HepG2 (cell line): ENCODE data around the gene CAMK1D. TPM values are rescaled to one million over a fixed set of nuclear protein-coding genes. Genes with fewer than 3 reads are reported as not detected.

Experiments used
- ATAC-seq: fragments of 200-7000 bp; cut with Tn5 transposase; 3 replicates; pipeline ENCODE4 v1.9.1; 2020; ENCODE audit warnings: mild to moderate bottlenecking, moderate library complexity
- BruUV-seq: library from RNA; stranded (reverse); fragments of 400-500 nt; replicated peaks from 2 replicates; lab custom pipeline; 2021; lab: Mats Ljungman, UMichigan
- CTCF ChIA-PET: fragments of 300-600 bp; formaldehyde crosslinking; extraction: SDS; loops from one replicate; lab custom pipeline; 2021; ENCODE audit warnings: low total read pairs, inconsistent platforms, low intra/inter-chr PET ratio; lab: Yijun Ruan, JAX
- POLR2A ChIA-PET: fragments of 350-600 bp; sonication (Branson Sonifier 250); formaldehyde crosslinking; loops from one replicate; lab custom pipeline; 2020; ENCODE audit warnings: antibody characterized with exemption, inconsistent platforms; lab: Yijun Ruan, JAX
- DNase-seq: peaks from one replicate; pipeline ENCODE4 v3.0.0-alpha.2; 2015; ENCODE audit warnings: low spot score
- FAIRE-seq: peaks from 3 replicates; lab custom pipeline; 2011; peaks lifted over from hg19 to GRCh38; lab: Jason Lieb, UNC
- H2AFZ ChIP-seq: one replicate; pipeline ENCODE4 v1.6.1; 2011; ENCODE audit warnings: low read length, inconsistent platforms
- H3K27ac ChIP-seq: fragments of 300-600 bp; 3 replicates; pipeline ENCODE4 v1.8.0; 2011; ENCODE audit warnings: mixed run types, mild to moderate bottlenecking, mixed read lengths, low read length, inconsistent platforms; ENCODE audit not compliant: insufficient read depth; ENCODE audit errors: extremely low read length
- H3K27me3 ChIP-seq, 2 experiments: fragments of 200-600 bp in 1 of 2; 2 replicates in 1 of 2; 3 replicates in 1 of 2; pipeline versions ENCODE4 v1.6.0 to v1.8.0; 2011; ENCODE audit warnings: low read length in 2 of 2, mild to moderate bottlenecking in 2 of 2, moderate library complexity in 2 of 2, inconsistent platforms in 1 of 2; ENCODE audit not compliant: insufficient read depth in 2 of 2, control insufficient read depth in 1 of 2
- H3K36me3 ChIP-seq, 2 experiments: fragments of 200-600 bp in 1 of 2; replicated peaks in 1 of 2; 2 replicates in 1 of 2; 3 replicates in 1 of 2; pipeline versions ENCODE4 v1.5.1 to v1.8.0; 2011; ENCODE audit warnings: low read length in 2 of 2, inconsistent platforms in 1 of 2; ENCODE audit not compliant: insufficient read depth in 2 of 2, control insufficient read depth in 1 of 2
- H3K4me1 ChIP-seq: 2 replicates; pipeline ENCODE4 v1.5.1; 2012; ENCODE audit warnings: low read length, inconsistent platforms; ENCODE audit not compliant: insufficient read depth
- H3K4me2 ChIP-seq: 2 replicates; pipeline ENCODE4 v1.6.0; 2011; ENCODE audit warnings: low read depth, low read length, inconsistent platforms
- H3K4me3 ChIP-seq, 3 experiments: fragments of 200-600 bp in 1 of 3; sonication (generic), shearing (Covaris generic) in 1 of 3; replicated peaks in 1 of 3; 2 replicates each; pipeline ENCODE4 v1.5.1; 2011 to 2016; ENCODE audit warnings: low read length in 3 of 3, inconsistent platforms in 2 of 3, low read depth in 2 of 3, mild to moderate bottlenecking in 2 of 3, control low read depth in 1 of 3, mixed read lengths in 1 of 3; ENCODE audit not compliant: insufficient read depth in 1 of 3
- H3K79me2 ChIP-seq: one replicate; pipeline ENCODE4 v1.6.1; 2011; ENCODE audit warnings: low read length, inconsistent platforms; ENCODE audit not compliant: insufficient read depth
- H3K9ac ChIP-seq: 2 replicates; pipeline ENCODE4 v1.6.0; 2011; ENCODE audit warnings: mild to moderate bottlenecking, low read depth, low read length, inconsistent platforms; ENCODE audit not compliant: insufficient read depth
- H3K9me3 ChIP-seq: 2 replicates; pipeline ENCODE4 v1.5.1; 2012; ENCODE audit warnings: mild to moderate bottlenecking, low read length
- H4K20me1 ChIP-seq: 2 replicates; pipeline ENCODE4 v1.6.0; 2011; ENCODE audit warnings: inconsistent platforms, mild to moderate bottlenecking, low read length, moderate library complexity; ENCODE audit not compliant: insufficient read depth
- FOXM1 ChIP-seq: sonication (generic); formaldehyde crosslinking; IDR thresholded peaks from 2 replicates; pipeline ENCODE4 v1.5.0; 2020; ENCODE audit warnings: missing genetic modification reagents
- MED13 ChIP-seq: sonication (generic); formaldehyde crosslinking; IDR thresholded peaks from 2 replicates; pipeline ENCODE4 v1.5.0; 2020; ENCODE audit warnings: missing genetic modification reagents
- MEIS2 ChIP-seq: sonication (generic); formaldehyde crosslinking; IDR thresholded peaks from 2 replicates; pipeline ENCODE4 v1.9.0; 2021; ENCODE audit warnings: mild to moderate bottlenecking, missing genetic modification reagents
- PHF5A ChIP-seq: IDR thresholded peaks from one replicate; pipeline ENCODE4 v1.6.1; 2018; ENCODE audit warnings: low read depth, missing genetic modification reagents; ENCODE audit not compliant: unreplicated experiment
- SAFB2 ChIP-seq: sonication (generic); formaldehyde crosslinking; IDR thresholded peaks from 2 replicates; pipeline ENCODE4 v1.5.1; 2020; ENCODE audit warnings: missing genetic modification reagents, low read depth, mild to moderate bottlenecking, borderline replicate concordance
- SMAD3 ChIP-seq: sonication (generic); formaldehyde crosslinking; IDR thresholded peaks from 2 replicates; pipeline ENCODE4 v1.4.0; 2020; ENCODE audit warnings: missing genetic modification reagents
- SRF ChIP-seq: IDR thresholded peaks from 2 replicates; pipeline ENCODE4 v1.6.1; 2011; ENCODE audit warnings: mild to moderate bottlenecking, low read depth, low read length, moderate library complexity
- TBL1XR1 ChIP-seq: fragments of 150-350 bp; IDR thresholded peaks from 2 replicates; pipeline ENCODE4 v1.6.1; 2014; ENCODE audit warnings: borderline replicate concordance, low read length; ENCODE audit not compliant: partially characterized antibody
- TRIM24 ChIP-seq: sonication (generic); formaldehyde crosslinking; IDR thresholded peaks from 2 replicates; pipeline ENCODE4 v1.8.0; 2022; ENCODE audit warnings: mild to moderate bottlenecking, missing genetic modification reagents
- ZKSCAN5 ChIP-seq: sonication (generic); formaldehyde crosslinking; IDR thresholded peaks from 2 replicates; pipeline ENCODE4 v1.5.1; 2020; ENCODE audit warnings: mild to moderate bottlenecking, missing genetic modification reagents
- ZNF230 ChIP-seq: sonication (generic); formaldehyde crosslinking; IDR thresholded peaks from 2 replicates; pipeline ENCODE4 v1.4.0; 2020; ENCODE audit warnings: mild to moderate bottlenecking, missing genetic modification reagents
- ZNF335 ChIP-seq: sonication (generic); formaldehyde crosslinking; IDR thresholded peaks from 2 replicates; pipeline ENCODE4 v1.4.0; 2020; ENCODE audit warnings: missing genetic modification reagents
- ZNF430 ChIP-seq: sonication (generic); formaldehyde crosslinking; IDR thresholded peaks from 2 replicates; pipeline ENCODE4 v1.9.0; 2021; ENCODE audit warnings: mild to moderate bottlenecking, missing genetic modification reagents
- ZNF431 ChIP-seq: sonication (generic); formaldehyde crosslinking; IDR thresholded peaks from 2 replicates; pipeline ENCODE4 v1.9.0; 2022; ENCODE audit warnings: missing genetic modification reagents, low read depth, mild to moderate bottlenecking, borderline replicate concordance
- ZNF530 ChIP-seq: sonication (generic); formaldehyde crosslinking; IDR thresholded peaks from 2 replicates; pipeline ENCODE4 v1.5.0; 2020; ENCODE audit warnings: low read depth, mild to moderate bottlenecking, missing genetic modification reagents
- ZNF557 ChIP-seq: sonication (generic); formaldehyde crosslinking; IDR thresholded peaks from 2 replicates; pipeline ENCODE4 v1.4.0; 2020; ENCODE audit warnings: missing genetic modification reagents
- ZNF570 ChIP-seq: sonication (generic); formaldehyde crosslinking; IDR thresholded peaks from 2 replicates; pipeline ENCODE4 v1.4.0; 2020; ENCODE audit warnings: mild to moderate bottlenecking, missing genetic modification reagents, borderline replicate concordance
- ZNF773 ChIP-seq: sonication (generic); formaldehyde crosslinking; IDR thresholded peaks from 2 replicates; pipeline ENCODE4 v1.4.0; 2020; ENCODE audit warnings: missing genetic modification reagents, borderline replicate concordance
- WGBS: methylation state at CpG from one replicate; pipeline ENCODE4 v1.1.6; 2017; ENCODE audit warnings: low lambda C conversion rate; 5-methylcytosine and 5-hydroxymethylcytosine counted together
- in situ Hi-C: cut with HindIII; loops from 2 replicates; pipeline ENCODE4 v1.10.0; 2017; ENCODE audit warnings: low pct_unique_long_range_greater_than_20kb; ENCODE audit not compliant: extremely low pct_ligation_motif_present
- intact Hi-C: fragments of 100-400 bp; cut with micrococcal nuclease; formaldehyde crosslinking; loops from one replicate; pipeline ENCODE4 v1.10.0; 2022; ENCODE audit not compliant: unreplicated experiment
- polyA plus RNA-seq, 8 experiments: library from polyadenylated mRNA; depleted of rRNA in 3 of 8; stranded (reverse) in 7 of 8; unstranded in 1 of 8; fragments of >200 nt; fragmentation: Illumina TruSeq in 4 of 8; extraction: Trizol in 4 of 8; gene quantifications; 2 replicates each; pipeline versions ENCODE4 v1.2.1 to v1.2.3, GENCODE V29; 2011 to 2016; ENCODE audit warnings: low read depth in 4 of 8, missing spikeins in 1 of 8, mixed read lengths in 1 of 8; ENCODE audit not compliant: insufficient read depth in 1 of 8
- total RNA-seq, 5 experiments: library from RNA; depleted of rRNA; stranded (reverse); fragments of >200 nt; fragmentation: Illumina TruSeq; extraction: Trizol; gene quantifications; 2 replicates each; pipeline ENCODE4 v1.2.3, GENCODE V29; 2016; ENCODE audit warnings: low read depth in 1 of 5

The CAMK1D gene
- total and polyA plus RNA-seq, 2 of the 13 experiments (the other 11 are each of a cell fraction or from before 2014, with no cell fraction given): under 0.01 TPM; not detected in 1

GRCh38 chr10:12629767-12630165 is 280.4 kb downstream of the CAMK1D start:
- Histone ChIP-seq H2AFZ (no peak overlapping the region), H3K36me3 (no peaks in the 10 kb centered on the region), H3K27me3 (peaks cover 0 to 6% of the 10 kb centered on the region in 2 experiments; a peak in 1 of 5 replicates), H3K9ac (no peak overlapping the region), H3K79me2 (no peaks in the 10 kb centered on the region), H3K4me2 (no peak overlapping the region)
- FAIRE-seq: no peak
- in situ Hi-C loops: no loop called here
- POLR2A ChIA-PET: no interaction called here
- 26% methylated on average over 5 of the region's 5 CpGs for WGBS
- no peak for TF ChIP-seq SAFB2
- TF ChIP-seq FOXM1 (CRISPR knock-in tag): no peak
- TF ChIP-seq PHF5A: no peak
- no peak for TF ChIP-seq ZKSCAN5
- TF ChIP-seq ZNF431 (CRISPR knock-in tag): no peak
- TF ChIP-seq ZNF773: no peak
- no peak for TF ChIP-seq ZNF530
- no peak for TF ChIP-seq ZNF557 (CRISPR knock-in tag)
- no peak for TF ChIP-seq ZNF230 (CRISPR knock-in tag)
- TF ChIP-seq ZNF570 (CRISPR knock-in tag): no peak
- TF ChIP-seq SRF: no peak
- TF ChIP-seq MED13 (CRISPR knock-in tag): no peak
- TF ChIP-seq TBL1XR1: no peak
- TF ChIP-seq MEIS2 (CRISPR knock-in tag): no peak
- no peak for TF ChIP-seq ZNF335 (CRISPR knock-in tag)
- TF ChIP-seq ZNF430 (CRISPR knock-in tag): no peak
- TF ChIP-seq TRIM24 (CRISPR knock-in tag): no peak
- TF ChIP-seq SMAD3 (CRISPR knock-in tag): no peak
- TF ChIP-seq, all 625 proteins: peak for 0
- Histone ChIP-seq H4K20me1 (no peaks in the 10 kb centered on the region), H3K27ac (no peak overlapping the region), H3K9me3 (no peaks in the 10 kb centered on the region), H3K4me3 (no peak overlapping the region), H3K4me1 (peaks cover 37% of the 10 kb centered on the region)
- CTCF ChIA-PET: no interaction called here
- DNase-seq (no peak), ATAC-seq (no peak)
- BruUV-seq: no TSS peak
- intact Hi-C loops: no loop called here
